IPS-11a (cell line): ENCODE measurements around the gene GSN.

Experiments used
- H3K4me3 ChIP-seq: one replicate; pipeline ENCODE4 v1.5.1; 2013; ENCODE audit warnings: low read depth, low read length, control low read depth

Gene GSN

GRCh38 chr9:121368745-121369144 lies 100.8 kb downstream of the GSN start:
- peak overlapping the region; percentile 22 for H3K4me3 ChIP-seq

- peak within 1 kb of the TSS; percentile 72 for H3K4me3 ChIP-seq
These were observed 101.8 kb downstream of the GSN start, which contains the start of gene STOM for GRCh38 chr9:121369595-121370265. TSS of gene STOM (minus strand) at chr9:121370250. CDS start at chr9:121370187, 63 bp downstream.

- H3K4me3 ChIP-seq = no peak overlapping the region
These were observed 103.6 kb downstream of the GSN start for GRCh38 chr9:121371495-121372061.

- no peak overlapping the region for H3K4me3 ChIP-seq
These were observed 104.5 kb downstream of the GSN start for GRCh38 chr9:121372239-121373010.

GRCh38 chr9:121373011-121373729 lies 105.2 kb downstream of the GSN start:
- no peak overlapping the region for H3K4me3 ChIP-seq

- H3K4me3 ChIP-seq = no peak overlapping the region
These were observed 108.4 kb downstream of the GSN start for GRCh38 chr9:121376214-121376830.

- H3K4me3 ChIP-seq = no peak overlapping the region
These were observed 112.9 kb downstream of the GSN start for GRCh38 chr9:121380846-121381245.
